Neutrophil (primary cell): Measurements from ENCODE around the gene HSD3B1.

Experiments used
- H3K27ac ChIP-seq: fragments of 200-600 bp; sonication (generic); 2 replicates; pipeline ENCODE4 v1.5.1; 2016; ENCODE audit warnings: mild to moderate bottlenecking, moderate library complexity
- H3K27me3 ChIP-seq: fragments of 200-600 bp; sonication (generic); 2 replicates; pipeline ENCODE4 v1.6.0; 2016; ENCODE audit warnings: mild to moderate bottlenecking
- H3K36me3 ChIP-seq: fragments of 200-600 bp; sonication (generic); 2 replicates; pipeline ENCODE4 v1.5.1; 2017
- H3K4me1 ChIP-seq, 2 experiments: fragments of 200-600 bp in 1 of 2; sonication (generic) in 1 of 2; 1 replicate in 1 of 2; 2 replicates in 1 of 2; pipeline versions ENCODE4 v1.5.1 to v1.6.1; 2013 to 2016; ENCODE audit warnings: low read depth in 1 of 2, low read length in 1 of 2, mild to moderate bottlenecking in 1 of 2, moderate library complexity in 1 of 2; ENCODE audit not compliant: control insufficient read depth in 1 of 2, insufficient read depth in 1 of 2
- H3K4me3 ChIP-seq, 2 experiments: fragments of 200-600 bp in 1 of 2; sonication (generic) in 1 of 2; 1 replicate in 1 of 2; 2 replicates in 1 of 2; pipeline ENCODE4 v1.5.1; 2013 to 2016; ENCODE audit warnings: low read depth in 1 of 2, low read length in 1 of 2, mild to moderate bottlenecking in 1 of 2, moderate library complexity in 1 of 2
- H3K9me3 ChIP-seq: fragments of 200-600 bp; sonication (generic); 2 replicates; pipeline ENCODE4 v1.5.1; 2016
- CTCF ChIP-seq: fragments of 200-600 bp; sonication (generic); IDR thresholded peaks from 2 replicates; pipeline ENCODE4 v1.5.1; 2016; ENCODE audit warnings: antibody characterized with exemption

The HSD3B1 gene

GRCh38 chr1:119506941-119507340 is at the start of gene HSD3B1:
TSS of gene HSD3B1 (plus strand) at chr1:119507210. CDS start at chr1:119507477, 267 bp downstream.
- Histone ChIP-seq H3K36me3 (no peaks in the 10 kb centered on the region), H3K9me3 (no peaks in the 10 kb centered on the region), H3K4me1 (no peaks in the 10 kb centered on the region), H3K27ac (no peak within 1 kb of the TSS), H3K4me3 (no peak within 1 kb of the TSS), H3K27me3 (peaks cover 8% of the 10 kb centered on the region)
- no peak for TF ChIP-seq CTCF

- Histone ChIP-seq H3K27ac (no peak overlapping the region), H3K4me3 (no peak overlapping the region), H3K36me3 (no peaks in the 10 kb centered on the region), H3K4me1 (no peaks in the 10 kb centered on the region), H3K9me3 (no peaks in the 10 kb centered on the region), H3K27me3 (no peaks in the 10 kb centered on the region)
- TF ChIP-seq CTCF, result no peak
These were observed 44.0 kb upstream of the HSD3B1 start for GRCh38 chr1:119462964-119463363.

- H3K9me3 ChIP-seq, result no peaks in the 10 kb centered on the region
- H3K27me3 ChIP-seq, result no peaks in the 10 kb centered on the region
- no peak for TF ChIP-seq CTCF
- no peak overlapping the region for H3K27ac ChIP-seq
- no peaks in the 10 kb centered on the region for H3K36me3 ChIP-seq
- H3K4me1 ChIP-seq, result no peaks in the 10 kb centered on the region
- H3K4me3 ChIP-seq, result no peak overlapping the region
These were observed 43.4 kb upstream of the HSD3B1 start for GRCh38 chr1:119463569-119463968.

GRCh38 chr1:119466445-119466844 is 40.6 kb upstream of the HSD3B1 start:
- H3K36me3 ChIP-seq, result no peaks in the 10 kb centered on the region
- no peaks in the 10 kb centered on the region for H3K9me3 ChIP-seq
- no peaks in the 10 kb centered on the region for H3K4me1 ChIP-seq
- peaks cover 10% of the 10 kb centered on the region for H3K27me3 ChIP-seq
- H3K27ac ChIP-seq, result no peak overlapping the region
- H3K4me3 ChIP-seq, result no peak overlapping the region
- no peak for TF ChIP-seq CTCF

GRCh38 chr1:119467219-119467618 is 39.8 kb upstream of the HSD3B1 start:
- Histone ChIP-seq H3K9me3 (no peaks in the 10 kb centered on the region), H3K4me1 (no peaks in the 10 kb centered on the region), H3K27ac (no peak overlapping the region), H3K27me3 (peaks cover 10% of the 10 kb centered on the region), H3K36me3 (no peaks in the 10 kb centered on the region), H3K4me3 (no peak overlapping the region)
- no peak for TF ChIP-seq CTCF
